OCI-LY1 (cell line): ENCODE measurements around the gene RAB3A.

Experiments
- EZH2 ChIP-seq: fragments of 200-600 bp; sonication (generic), shearing (Covaris generic); IDR thresholded peaks from 2 replicates; pipeline ENCODE4 v1.8.0; 2017; ENCODE audit warnings: borderline replicate concordance, mixed run types, mild to moderate bottlenecking, antibody characterized with exemption, low read length, moderate library complexity, mixed read lengths
- TF ChIP-seq, protein P1 (sequence below): fragments of 200-600 bp; sonication (generic), shearing (Covaris generic); IDR thresholded peaks from 2 replicates; pipeline ENCODE4 v1.5.1; 2017; ENCODE audit warnings: mild to moderate bottlenecking, antibody characterized with exemption, low read length, moderate library complexity, mixed read lengths

DNA sequence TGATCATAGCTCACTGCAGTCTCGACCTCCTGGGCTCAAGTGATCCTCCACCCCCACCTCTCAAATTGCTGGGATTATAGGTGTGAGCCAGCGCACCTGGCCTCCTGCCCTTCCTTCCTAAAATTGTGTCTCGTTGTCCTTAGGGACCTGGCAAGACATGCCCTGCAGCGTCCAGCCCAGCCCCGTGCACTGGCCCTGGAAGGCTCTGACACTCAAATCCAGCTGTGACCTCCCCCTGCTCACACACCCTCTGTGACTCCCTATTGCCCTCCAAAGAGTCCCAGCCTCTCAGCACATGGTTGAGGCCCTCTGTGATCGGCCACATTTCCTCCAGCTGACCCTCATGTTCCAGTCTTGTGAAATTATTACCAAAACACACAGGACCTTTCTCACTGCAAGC, 5.9 kb downstream of the RAB3A start:
- TF ChIP-seq, protein P1, sequence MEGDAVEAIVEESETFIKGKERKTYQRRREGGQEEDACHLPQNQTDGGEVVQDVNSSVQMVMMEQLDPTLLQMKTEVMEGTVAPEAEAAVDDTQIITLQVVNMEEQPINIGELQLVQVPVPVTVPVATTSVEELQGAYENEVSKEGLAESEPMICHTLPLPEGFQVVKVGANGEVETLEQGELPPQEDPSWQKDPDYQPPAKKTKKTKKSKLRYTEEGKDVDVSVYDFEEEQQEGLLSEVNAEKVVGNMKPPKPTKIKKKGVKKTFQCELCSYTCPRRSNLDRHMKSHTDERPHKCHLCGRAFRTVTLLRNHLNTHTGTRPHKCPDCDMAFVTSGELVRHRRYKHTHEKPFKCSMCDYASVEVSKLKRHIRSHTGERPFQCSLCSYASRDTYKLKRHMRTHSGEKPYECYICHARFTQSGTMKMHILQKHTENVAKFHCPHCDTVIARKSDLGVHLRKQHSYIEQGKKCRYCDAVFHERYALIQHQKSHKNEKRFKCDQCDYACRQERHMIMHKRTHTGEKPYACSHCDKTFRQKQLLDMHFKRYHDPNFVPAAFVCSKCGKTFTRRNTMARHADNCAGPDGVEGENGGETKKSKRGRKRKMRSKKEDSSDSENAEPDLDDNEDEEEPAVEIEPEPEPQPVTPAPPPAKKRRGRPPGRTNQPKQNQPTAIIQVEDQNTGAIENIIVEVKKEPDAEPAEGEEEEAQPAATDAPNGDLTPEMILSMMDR: no peak
- no peak for TF ChIP-seq EZH2
